ENCODE results near the gene ZGRF1.

ZGRF1 gene

DNA sequence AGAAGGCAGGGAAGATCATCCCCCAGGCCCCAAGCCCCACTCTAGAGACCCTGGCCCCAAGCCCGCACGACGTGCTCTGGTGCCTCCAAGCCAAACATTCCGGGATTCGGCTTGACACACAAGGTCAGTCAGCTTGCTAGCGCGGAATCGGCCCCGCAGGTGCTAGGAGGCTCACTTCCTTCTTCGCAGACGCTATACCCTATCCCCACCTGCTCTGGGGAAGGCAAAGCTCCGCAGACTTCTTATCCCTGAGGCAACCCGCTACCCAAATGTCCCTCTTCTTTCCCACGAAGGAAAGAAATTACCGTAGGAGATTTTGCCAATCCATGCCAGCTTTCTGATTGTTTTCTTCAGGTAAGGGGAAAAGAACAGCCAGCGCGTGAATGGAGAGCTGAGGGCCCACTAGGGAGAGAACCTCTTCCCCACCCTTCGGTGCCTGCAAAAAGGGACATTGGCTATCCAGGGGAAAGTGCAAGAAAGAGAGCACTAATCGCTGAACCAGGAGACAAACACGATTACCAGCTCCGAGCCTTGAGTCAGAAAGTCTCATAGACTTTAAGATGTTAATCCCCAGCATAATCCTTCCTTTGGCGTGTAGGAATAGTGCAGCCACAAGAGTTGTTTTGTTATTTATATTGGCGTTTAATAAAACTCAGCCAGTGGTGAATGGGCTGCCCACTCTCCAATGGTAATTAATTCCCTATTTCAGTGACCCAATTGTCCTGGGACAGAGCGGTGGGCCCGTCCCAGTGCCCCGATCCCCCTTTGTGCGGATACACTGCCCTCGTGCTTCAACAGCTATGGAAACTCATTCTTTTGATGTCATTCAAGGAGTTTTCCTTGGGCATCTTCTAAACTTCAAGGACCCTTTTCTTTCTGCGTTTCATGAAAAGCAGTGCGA lies 115.3 kb downstream of the ZGRF1 start:
- H3K27ac Mint-ChIP-seq: peak overlapping the region; percentile 12
- peak; percentile 28 for DNase-seq
- peaks cover 91% of the 10 kb centered on the region for H3K27me3 Mint-ChIP-seq
- H3K9me3 Mint-ChIP-seq: peaks cover 3% of the 10 kb centered on the region
- peaks cover 68% of the 10 kb centered on the region for H3K4me1 Mint-ChIP-seq
- H3K4me3 Mint-ChIP-seq: peak overlapping the region; percentile 52
- CTCF ChIA-PET: interaction anchor here (1.0 to 3.9 kb wide), 6 partner anchors 9 to 422 kb away, joined by 3 to 16 read pairs (median 10); no protein-coding TSS in a partner anchor
- H3K36me3 Mint-ChIP-seq: peaks cover 7% of the 10 kb centered on the region

DNA sequence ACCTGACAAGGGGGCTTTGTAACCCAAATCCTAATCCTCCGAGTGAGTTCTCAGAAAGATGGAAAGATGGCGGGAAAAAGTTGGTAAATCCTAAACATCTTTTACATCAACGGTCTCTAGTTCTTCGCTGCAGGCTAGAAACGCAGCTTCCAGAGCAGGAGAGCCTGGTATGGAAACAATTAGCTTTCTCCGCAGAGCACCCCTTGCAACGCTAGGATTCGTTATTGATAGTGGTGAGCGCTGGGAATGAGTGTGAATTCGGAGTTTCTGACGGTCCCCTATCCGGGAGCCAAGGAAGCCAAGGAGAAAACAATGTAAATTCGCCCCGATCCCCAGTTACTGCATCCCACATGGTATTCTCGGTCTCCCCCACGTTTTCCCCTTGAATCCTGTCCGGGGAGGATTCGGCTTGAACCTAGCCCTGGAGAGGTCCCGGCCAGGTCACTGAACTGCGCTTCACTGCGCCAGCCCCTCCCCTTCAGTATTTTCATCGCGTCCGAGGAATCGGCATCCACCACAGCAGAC lies 116.0 kb downstream of the ZGRF1 start:
- peak overlapping the region; percentile 12 for H3K27ac Mint-ChIP-seq
- peaks cover 7% of the 10 kb centered on the region for H3K36me3 Mint-ChIP-seq
- peaks cover 3% of the 10 kb centered on the region for H3K9me3 Mint-ChIP-seq
- DNase-seq: no peak
- H3K27me3 Mint-ChIP-seq: peaks cover 96% of the 10 kb centered on the region
- H3K4me1 Mint-ChIP-seq: peaks cover 74% of the 10 kb centered on the region
- H3K4me3 Mint-ChIP-seq: peak overlapping the region; percentile 52
- CTCF ChIA-PET: interaction anchor here (1.1 to 3.9 kb wide), 6 partner anchors 10 to 426 kb away, joined by 3 to 16 read pairs (median 8); no protein-coding TSS in a partner anchor

DNA sequence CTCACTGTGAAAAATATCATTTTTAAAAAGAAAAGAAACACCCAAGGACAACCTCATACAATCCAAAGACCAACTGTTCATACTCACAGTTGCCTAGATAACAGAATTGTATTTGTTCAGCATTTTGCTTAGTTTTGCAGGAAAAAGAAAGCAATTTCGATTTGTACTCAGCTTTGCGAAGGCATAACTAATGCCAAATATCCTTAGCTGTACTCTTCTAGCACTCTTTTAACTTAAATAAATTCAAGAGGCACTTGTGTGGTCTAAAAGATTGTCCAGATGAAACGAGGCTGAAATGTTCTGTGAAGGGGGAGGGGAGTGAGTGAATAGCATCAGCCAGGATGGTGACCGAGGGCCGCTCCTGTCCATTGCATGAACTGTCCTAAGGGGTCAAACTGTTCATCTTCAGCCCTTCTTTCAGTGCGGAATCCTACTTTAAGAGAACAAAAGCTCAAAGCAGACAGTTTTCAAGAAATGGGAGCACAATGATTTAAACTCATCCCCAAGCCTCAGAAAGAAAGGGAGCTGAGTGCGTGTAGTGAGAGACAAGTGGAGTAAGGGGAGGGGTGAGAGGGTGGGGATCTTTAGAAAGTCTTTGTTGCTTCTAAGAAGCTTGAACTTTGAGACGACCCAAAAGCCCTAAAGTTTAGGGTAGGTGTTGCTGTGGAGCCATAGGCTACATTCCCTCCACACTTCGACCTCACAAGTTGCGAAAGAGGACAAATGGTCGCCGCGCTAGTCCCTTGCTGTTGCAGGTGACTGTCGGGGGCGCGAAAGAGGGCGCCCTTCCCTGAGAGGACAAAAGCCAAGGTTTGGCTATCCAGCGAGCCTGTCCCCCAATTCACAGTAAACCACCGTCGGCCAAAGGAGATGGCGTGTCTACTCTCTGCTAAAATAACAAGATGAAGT lies 116.8 kb downstream of the ZGRF1 start:
- Mint-ChIP-seq H3K4me1 (peaks cover 79% of the 10 kb centered on the region), H3K27me3 (peaks cover 97% of the 10 kb centered on the region), H3K9me3 (peaks cover 3% of the 10 kb centered on the region), H3K4me3 (no peak overlapping the region), H3K36me3 (peaks cover 7% of the 10 kb centered on the region), H3K27ac (peak overlapping the region; percentile 33)
- CTCF ChIA-PET: interaction anchor here (1.1 to 3.9 kb wide), 4 partner anchors 9 to 425 kb away, joined by 3 to 16 read pairs (median 11); no protein-coding TSS in a partner anchor
- DNase-seq: peak; percentile 23

DNA sequence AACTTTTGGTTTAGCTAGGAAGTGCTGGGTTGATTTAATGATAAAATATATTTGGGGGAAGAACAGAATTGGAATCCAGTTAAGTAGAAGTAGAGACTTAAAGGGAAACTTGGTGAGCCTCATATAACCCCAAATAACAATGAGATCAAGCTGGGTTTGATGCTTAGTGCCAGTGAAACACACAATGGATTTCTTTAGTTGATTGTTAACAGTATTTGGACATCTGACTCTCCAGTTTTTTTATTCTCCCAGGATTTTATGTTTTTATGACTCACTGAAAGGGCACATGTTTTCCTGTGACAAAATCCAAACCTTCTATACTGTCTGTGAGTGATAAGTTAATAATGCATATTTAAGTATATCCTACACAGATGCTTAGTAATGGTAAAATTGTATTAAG lies 118.0 kb downstream of the ZGRF1 start:
- H3K27me3 Mint-ChIP-seq: peaks cover 99% of the 10 kb centered on the region
- no peak overlapping the region for H3K27ac Mint-ChIP-seq
- peaks cover 87% of the 10 kb centered on the region for H3K4me1 Mint-ChIP-seq
- H3K36me3 Mint-ChIP-seq: peaks cover 7% of the 10 kb centered on the region
- no peak for DNase-seq
- no peak overlapping the region for H3K4me3 Mint-ChIP-seq
- CTCF ChIA-PET: interaction anchor here (1.4 to 2.3 kb wide), 2 partner anchors 10 to 302 kb away, joined by 3 to 6 read pairs; no protein-coding TSS in a partner anchor
- peaks cover 3% of the 10 kb centered on the region for H3K9me3 Mint-ChIP-seq

DNA sequence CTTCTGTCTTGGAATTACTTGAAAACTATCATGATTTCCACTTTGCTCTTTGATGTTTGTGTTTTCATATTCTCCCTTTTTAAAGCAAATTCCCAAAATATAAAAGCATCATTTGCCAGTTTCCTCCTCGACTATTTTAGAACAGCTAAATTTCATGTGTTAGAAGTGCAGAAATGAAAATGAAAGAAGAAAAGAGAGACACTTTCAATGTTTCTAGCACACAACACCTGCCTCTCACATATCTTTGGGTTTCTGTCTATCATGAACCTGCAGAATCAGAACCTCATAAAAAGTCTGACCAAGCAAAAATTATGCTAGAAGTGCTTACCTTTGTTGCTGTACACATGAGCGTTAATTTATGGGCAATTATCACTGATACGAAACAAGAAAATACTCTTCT lies 118.8 kb downstream of the ZGRF1 start:
- Mint-ChIP-seq H3K4me1 (peaks cover 81% of the 10 kb centered on the region), H3K27me3 (peaks cover 96% of the 10 kb centered on the region), H3K4me3 (peak overlapping the region; percentile 65), H3K36me3 (peaks cover 7% of the 10 kb centered on the region), H3K27ac (no peak overlapping the region), H3K9me3 (peaks cover 3% of the 10 kb centered on the region)
- DNase-seq: no peak
- CTCF ChIA-PET: interaction anchor here (1.0 to 2.3 kb wide), 5 partner anchors 9 to 301 kb away, joined by 3 to 6 read pairs (median 4); no protein-coding TSS in a partner anchor

DNA sequence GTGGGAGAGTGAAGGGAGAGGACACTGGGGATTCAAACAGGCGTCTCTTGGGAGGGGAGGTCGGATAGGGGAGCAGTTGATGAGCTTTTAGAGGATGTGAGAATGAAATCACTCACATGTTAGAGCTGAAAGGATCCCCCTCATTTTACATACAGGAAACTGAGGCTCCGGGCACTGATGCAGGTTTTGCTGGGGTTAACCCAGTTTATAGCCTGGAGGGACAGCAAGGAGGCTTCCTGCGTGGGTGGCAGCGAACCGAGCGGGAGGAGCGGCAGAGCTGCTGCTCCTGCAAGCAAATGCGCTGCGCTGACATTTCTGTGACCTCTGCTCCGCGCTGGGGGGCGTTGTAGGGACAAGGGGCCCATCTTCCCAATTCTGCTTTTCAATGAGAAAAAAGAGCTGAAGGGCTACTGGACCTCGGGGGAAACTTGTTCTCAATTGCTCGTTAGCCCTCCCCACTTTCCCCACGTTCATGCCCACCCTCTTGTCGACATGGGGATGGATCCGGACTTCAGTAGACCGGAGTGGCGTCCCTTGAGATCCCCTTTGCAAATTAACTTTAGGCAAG lies 119.6 kb downstream of the ZGRF1 start:
- H3K9me3 Mint-ChIP-seq: peaks cover 3% of the 10 kb centered on the region
- peak; percentile 33 for DNase-seq

DNA sequence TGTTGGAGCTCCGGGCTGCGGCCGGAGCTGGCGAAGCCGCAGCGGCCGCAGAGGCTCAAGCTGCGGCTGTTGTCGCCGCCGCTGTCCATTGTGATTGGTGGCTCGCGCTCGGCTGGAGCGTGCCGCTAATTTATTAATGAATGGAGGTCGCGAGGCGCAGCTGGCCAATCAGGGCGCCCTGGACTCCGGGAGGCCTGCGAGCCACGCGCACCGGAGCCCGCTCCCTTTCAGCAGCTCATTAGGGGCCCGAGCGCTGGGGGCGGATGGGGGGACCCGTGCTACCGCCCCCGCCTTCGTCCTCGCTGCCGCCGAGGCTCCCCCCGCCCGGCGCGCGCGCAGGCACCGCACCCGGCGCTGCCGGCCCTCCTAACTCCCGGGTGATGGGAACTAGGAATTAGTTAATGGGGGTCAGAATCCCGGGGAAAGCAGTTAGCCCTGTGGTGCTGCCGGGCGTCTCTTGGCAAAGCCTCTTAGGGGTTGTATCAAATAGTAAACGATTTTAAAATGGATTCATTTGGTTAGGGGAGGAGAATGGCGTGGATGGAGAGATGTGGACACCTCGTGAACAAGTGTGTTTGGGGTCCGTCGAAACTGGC lies 120.1 kb downstream of the ZGRF1 start:
- Mint-ChIP-seq H3K4me1 (peaks cover 72% of the 10 kb centered on the region), H3K27me3 (peaks cover 96% of the 10 kb centered on the region), H3K9me3 (peaks cover 3% of the 10 kb centered on the region), H3K4me3 (peak overlapping the region; percentile 80), H3K27ac (peak overlapping the region; percentile 51), H3K36me3 (peaks cover 8% of the 10 kb centered on the region)
- CTCF ChIA-PET: interaction anchor here (0.9 to 2.3 kb wide), 5 partner anchors 8 to 417 kb away, joined by 3 to 6 read pairs (median 4); no protein-coding TSS in a partner anchor
- DNase-seq: peak; percentile 27

More for the DNA sequence above, 119.6 kb downstream of the ZGRF1 start:
- Mint-ChIP-seq H3K27ac (no peak overlapping the region), H3K4me3 (peak overlapping the region; percentile 65), H3K27me3 (peaks cover 96% of the 10 kb centered on the region), H3K36me3 (peaks cover 7% of the 10 kb centered on the region), H3K4me1 (peaks cover 74% of the 10 kb centered on the region)
- CTCF ChIA-PET: interaction anchor here (0.9 to 2.3 kb wide), 6 partner anchors 8 to 303 kb away, joined by 3 to 6 read pairs (median 4); no protein-coding TSS in a partner anchor

DNA sequence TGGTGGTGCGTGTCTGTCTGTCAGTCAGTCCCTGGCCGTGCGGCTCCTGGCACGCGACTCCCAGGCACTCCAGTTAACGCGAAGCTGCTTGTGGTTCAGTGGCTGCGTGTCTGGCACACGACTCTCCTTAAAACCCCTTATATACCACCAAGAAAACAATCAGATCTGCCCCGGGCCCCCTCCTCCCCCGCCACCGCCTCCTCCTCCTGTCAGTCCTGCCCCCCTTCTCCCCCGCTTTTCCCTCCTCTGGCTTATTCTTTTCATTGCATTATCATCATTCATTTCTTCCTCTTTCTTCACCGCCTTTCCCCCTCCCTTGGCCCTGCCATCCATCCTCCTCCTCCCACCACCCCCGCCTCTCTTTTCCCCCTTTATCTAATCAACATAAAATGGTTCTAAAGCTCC lies 120.6 kb downstream of the ZGRF1 start, which contains the start of gene NEUROG2:
Gene NEUROG2 (minus strand): TSS at position 115 of the 405 bp plus-strand sequence. CDS start 705 bp downstream, outside the sequence.
- CTCF ChIA-PET: interaction anchor here (1.2 to 1.5 kb wide), 2 partner anchors 8 to 417 kb away, joined by 3 to 4 read pairs; no protein-coding TSS in a partner anchor
- Mint-ChIP-seq H3K36me3 (peaks cover 9% of the 10 kb centered on the region), H3K4me3 (peak within 1 kb of the TSS; percentile 80), H3K27me3 (peaks cover 96% of the 10 kb centered on the region), H3K9me3 (peaks cover 3% of the 10 kb centered on the region), H3K4me1 (peaks cover 72% of the 10 kb centered on the region), H3K27ac (peak within 1 kb of the TSS; percentile 80)
- DNase-seq: no peak

DNA sequence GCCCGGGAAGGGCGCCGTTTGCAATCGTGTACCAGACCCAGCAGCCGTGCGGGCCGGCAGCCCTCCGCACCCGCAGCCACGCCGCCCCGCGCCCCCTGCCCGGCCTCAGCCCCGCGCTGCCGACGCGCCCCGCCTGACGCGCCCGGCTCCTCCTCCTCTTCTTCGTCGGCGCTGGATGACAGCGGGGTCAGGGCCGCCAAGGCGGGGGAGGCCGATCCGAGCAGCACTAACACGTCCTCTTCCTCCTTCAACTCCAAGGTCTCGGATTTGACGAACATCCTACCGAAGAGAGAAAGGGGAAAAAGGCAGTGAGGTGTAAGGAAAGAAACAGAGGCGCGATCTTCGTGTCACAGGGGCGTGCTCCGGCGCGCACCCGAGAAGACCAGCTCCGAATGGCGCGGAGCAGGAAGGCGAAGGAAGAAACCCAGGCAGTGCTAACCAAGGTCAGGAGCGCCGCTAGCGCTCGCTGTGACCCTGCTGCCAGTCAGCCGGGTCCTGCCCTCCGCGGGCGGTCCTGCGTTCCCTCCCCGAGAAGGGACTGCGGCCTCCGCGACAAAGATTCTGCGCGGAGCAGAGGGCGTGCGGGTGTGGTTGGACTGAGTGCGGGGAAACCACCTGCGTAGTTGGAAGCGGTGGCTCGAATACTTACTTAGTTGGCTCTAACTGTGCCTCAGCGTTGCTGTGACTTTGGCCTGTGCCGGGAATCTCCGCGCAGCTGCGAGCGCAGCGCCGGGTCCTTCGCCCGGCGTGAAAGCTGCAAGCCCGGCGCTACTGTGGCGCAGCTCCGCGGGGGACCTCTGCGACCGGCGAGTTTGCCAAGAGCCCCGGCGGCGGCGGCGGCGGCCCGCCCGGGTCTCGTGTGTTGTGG lies 121.3 kb downstream of the ZGRF1 start:
- peaks cover 3% of the 10 kb centered on the region for H3K9me3 Mint-ChIP-seq
- peaks cover 9% of the 10 kb centered on the region for H3K36me3 Mint-ChIP-seq
- H3K4me3 Mint-ChIP-seq: peak overlapping the region; percentile 80
- peaks cover 69% of the 10 kb centered on the region for H3K4me1 Mint-ChIP-seq
- DNase-seq: peak; percentile 61
- CTCF ChIA-PET: interaction anchor here (0.7 to 1.5 kb wide), 3 partner anchors 9 to 416 kb away, joined by 3 to 4 read pairs (median 3); no protein-coding TSS in a partner anchor
- H3K27me3 Mint-ChIP-seq: peaks cover 96% of the 10 kb centered on the region
- H3K27ac Mint-ChIP-seq: peak overlapping the region; percentile 80

DNA sequence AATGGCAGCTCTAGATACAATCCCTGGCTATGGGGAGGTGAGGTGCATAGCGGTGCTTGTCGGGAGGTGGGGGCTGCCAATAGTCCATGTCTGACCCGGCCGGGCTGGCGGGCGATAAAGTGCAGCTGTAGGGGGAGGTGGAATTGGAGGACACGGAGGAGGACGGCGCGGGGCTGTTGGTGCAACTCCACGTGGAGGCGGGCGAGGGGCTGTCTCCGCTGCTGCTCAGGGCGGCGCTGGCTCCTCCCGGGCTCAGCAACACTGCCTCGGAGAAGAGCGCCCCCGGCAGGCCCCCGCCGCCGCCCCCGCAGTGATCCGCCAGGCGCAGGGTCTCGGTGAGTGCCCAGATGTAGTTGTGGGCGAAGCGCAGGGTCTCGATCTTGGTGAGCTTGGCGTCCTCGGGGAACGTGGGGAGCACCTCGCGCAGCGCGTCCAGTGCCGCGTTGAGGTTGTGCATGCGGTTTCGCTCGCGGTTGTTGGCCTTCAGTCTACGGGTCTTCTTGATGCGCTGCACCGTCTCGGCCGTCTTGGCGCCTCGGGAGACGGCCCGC lies 122.0 kb downstream of the ZGRF1 start:
- peaks cover 10% of the 10 kb centered on the region for H3K36me3 Mint-ChIP-seq
- peaks cover 96% of the 10 kb centered on the region for H3K27me3 Mint-ChIP-seq
- H3K4me1 Mint-ChIP-seq: peaks cover 68% of the 10 kb centered on the region
- CTCF ChIA-PET: interaction anchor here (1.5 kb wide), 1 partner anchor 10 kb away, joined by 3 read pairs; no protein-coding TSS in a partner anchor
- DNase-seq: peak; percentile 28
- H3K27ac Mint-ChIP-seq: peak overlapping the region; percentile 84
- H3K4me3 Mint-ChIP-seq: peak overlapping the region; percentile 80
- H3K9me3 Mint-ChIP-seq: peaks cover under 1% of the 10 kb centered on the region

DNA sequence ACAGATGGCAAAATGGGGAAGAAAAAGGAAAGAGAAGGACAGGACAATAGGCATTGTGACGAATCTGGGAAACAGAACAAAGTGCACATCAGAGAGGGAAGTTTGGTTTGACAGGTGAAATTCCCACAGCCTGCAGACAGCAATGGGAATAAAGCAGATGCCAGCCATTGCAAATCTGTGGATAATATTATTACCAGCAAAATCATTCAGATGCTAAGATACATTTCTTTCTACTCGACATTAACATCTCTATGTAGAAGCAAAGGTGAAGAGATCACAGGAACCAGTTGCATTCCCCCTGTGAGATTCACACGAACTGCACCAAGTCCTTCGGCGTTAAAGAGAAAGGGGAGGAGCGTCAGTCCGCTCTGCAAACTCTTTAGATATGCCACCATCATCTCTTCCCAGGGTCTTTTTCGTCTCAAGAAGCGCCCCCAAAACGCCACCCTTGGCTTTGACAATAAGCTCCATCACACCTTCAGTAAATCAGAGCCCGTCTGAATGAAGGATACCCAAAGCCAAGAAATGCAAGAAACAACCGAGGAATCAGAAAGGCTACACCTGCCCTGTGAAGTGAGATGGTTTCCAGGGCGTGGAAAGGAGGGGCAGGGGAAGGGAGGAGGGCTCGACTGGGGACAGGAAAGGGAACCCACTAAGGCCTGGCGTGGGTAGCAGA lies 122.6 kb downstream of the ZGRF1 start:
- H3K9me3 Mint-ChIP-seq: no peaks in the 10 kb centered on the region
- peak; percentile 34 for DNase-seq
- CTCF ChIA-PET: interaction anchor here (0.6 kb wide), 1 partner anchor 240 kb away, joined by 3 read pairs; no protein-coding TSS in a partner anchor
- H3K4me3 Mint-ChIP-seq: peak overlapping the region; percentile 80
- H3K27me3 Mint-ChIP-seq: peaks cover 96% of the 10 kb centered on the region
- H3K4me1 Mint-ChIP-seq: peaks cover 70% of the 10 kb centered on the region
- peaks cover 9% of the 10 kb centered on the region for H3K36me3 Mint-ChIP-seq
- H3K27ac Mint-ChIP-seq: peak overlapping the region; percentile 84

All from activated naive CD4-positive, alpha-beta T cell treated with anti-CD3 and anti-CD28 coated beads, Interleukin-2, amount 10 ng/mL, durations not matched to agents 7 days and 5 days (primary cell).